HG03097 (cell line): Measurements from ENCODE around the gene PRTFDC1.
A peak's percentile ranks its signal among the peaks of the same experiment; 100 is the strongest.

ENCODE experiments used
- ATAC-seq: cut with Tn5 transposase; IDR thresholded peaks from one replicate; pipeline ENCODE4 v1.9.1; 2021; ENCODE audit not compliant: unreplicated experiment, low FRiP score

PRTFDC1 gene

GRCh38 chr10:24882047-24882698 lies 70.2 kb downstream of the PRTFDC1 start:
- ATAC-seq: peak; percentile 56

GRCh38 chr10:24879861-24880260 lies 72.5 kb downstream of the PRTFDC1 start:
- ATAC-seq: no peak

- no peak for ATAC-seq
Measured at GRCh38 chr10:24874133-24874532, 78.3 kb downstream of the PRTFDC1 start.

- no peak for ATAC-seq
Measured at GRCh38 chr10:24873281-24873683, 79.1 kb downstream of the PRTFDC1 start.

- ATAC-seq: no peak
Measured at GRCh38 chr10:24872790-24873182, 79.6 kb downstream of the PRTFDC1 start.

GRCh38 chr10:24872049-24872789 lies 80.2 kb downstream of the PRTFDC1 start:
- ATAC-seq: no peak

GRCh38 chr10:24871011-24871935 lies 81.1 kb downstream of the PRTFDC1 start:
- ATAC-seq: no peak

- ATAC-seq: no peak
Measured at GRCh38 chr10:24869354-24870015, 82.9 kb downstream of the PRTFDC1 start.

- no peak for ATAC-seq
Measured at GRCh38 chr10:24866604-24867583, 85.5 kb downstream of the PRTFDC1 start.

- ATAC-seq: no peak
Measured at GRCh38 chr10:24865783-24866182, 86.6 kb downstream of the PRTFDC1 start.

GRCh38 chr10:24862589-24862988 lies 89.8 kb downstream of the PRTFDC1 start:
- no peak for ATAC-seq

- ATAC-seq: no peak
Measured at GRCh38 chr10:24858288-24859270, 93.8 kb downstream of the PRTFDC1 start.

- ATAC-seq: no peak
Measured at GRCh38 chr10:24857031-24857725, 95.2 kb downstream of the PRTFDC1 start.

GRCh38 chr10:24854256-24854655 lies 98.2 kb downstream of the PRTFDC1 start:
- ATAC-seq: no peak

GRCh38 chr10:24853661-24854060 lies 98.7 kb downstream of the PRTFDC1 start:
- no peak for ATAC-seq

GRCh38 chr10:24851629-24852028 lies 100.8 kb downstream of the PRTFDC1 start:
- no peak for ATAC-seq

GRCh38 chr10:24850727-24851296 lies 101.6 kb downstream of the PRTFDC1 start:
- ATAC-seq: no peak
